Cardiac muscle cell (in vitro differentiated cells and primary cell): ENCODE measurements around the gene KNOP1. TPM values are rescaled to one million over a fixed set of nuclear protein-coding genes. Genes with fewer than 3 reads are reported as not detected.
A peak's percentile ranks its signal among the peaks of the same experiment; 100 is the strongest.

Source experiments
- DNase-seq, 2 donors: peaks; one replicate each; pipeline versions ENCODE4 v3.0.0 to v3.0.0-alpha.2; 2010 to 2017; ENCODE audit warnings: low read depth in 1 of 2, low spot score in 1 of 2
- H3K27ac ChIP-seq: fragments of 200-600 bp; sonication (generic); 2 replicates; pipeline ENCODE4 v1.5.1; 2016
- H3K27me3 ChIP-seq: fragments of 200-600 bp; sonication (generic); 2 replicates; pipeline ENCODE4 v1.6.0; 2016; ENCODE audit warnings: control low read depth
- H3K36me3 ChIP-seq: fragments of 200-600 bp; sonication (generic); 2 replicates; pipeline ENCODE4 v1.5.1; 2016; ENCODE audit warnings: control low read depth
- H3K4me1 ChIP-seq: fragments of 200-600 bp; sonication (generic); 2 replicates; pipeline ENCODE4 v1.8.1; 2017; ENCODE audit warnings: low read depth, mild to moderate bottlenecking, mixed run types
- H3K4me3 ChIP-seq: fragments of 200-600 bp; sonication (generic); 2 replicates; pipeline ENCODE4 v1.5.1; 2016; ENCODE audit warnings: mild to moderate bottlenecking
- H3K9me3 ChIP-seq: fragments of 200-600 bp; sonication (generic); 2 replicates; pipeline ENCODE4 v1.5.1; 2017; ENCODE audit warnings: low read depth, mild to moderate bottlenecking, control low read depth
- polyA plus RNA-seq: library from polyadenylated mRNA; unstranded; fragments of >200 nt; fragmentation: Nextera tagmentation; extraction: Ambion mirVana; gene quantifications from 2 replicates; pipeline ENCODE4 v1.2.1, GENCODE V29; 2016
- total RNA-seq: library from RNA; depleted of rRNA; stranded (reverse); fragments of >200 nt; gene quantifications from 2 replicates; pipeline ENCODE4 v1.2.3, GENCODE V29; 2016
- TF ChIP-seq, protein P1 (sequence below): IDR thresholded peaks from 2 replicates; pipeline ENCODE4 v1.5.1; 2012; ENCODE audit warnings: low read depth, mild to moderate bottlenecking, low read length

KNOP1 gene
- total and polyA plus RNA-seq, 2 experiments from 2014 or later: 19.6 to 22.9 TPM

DNA sequence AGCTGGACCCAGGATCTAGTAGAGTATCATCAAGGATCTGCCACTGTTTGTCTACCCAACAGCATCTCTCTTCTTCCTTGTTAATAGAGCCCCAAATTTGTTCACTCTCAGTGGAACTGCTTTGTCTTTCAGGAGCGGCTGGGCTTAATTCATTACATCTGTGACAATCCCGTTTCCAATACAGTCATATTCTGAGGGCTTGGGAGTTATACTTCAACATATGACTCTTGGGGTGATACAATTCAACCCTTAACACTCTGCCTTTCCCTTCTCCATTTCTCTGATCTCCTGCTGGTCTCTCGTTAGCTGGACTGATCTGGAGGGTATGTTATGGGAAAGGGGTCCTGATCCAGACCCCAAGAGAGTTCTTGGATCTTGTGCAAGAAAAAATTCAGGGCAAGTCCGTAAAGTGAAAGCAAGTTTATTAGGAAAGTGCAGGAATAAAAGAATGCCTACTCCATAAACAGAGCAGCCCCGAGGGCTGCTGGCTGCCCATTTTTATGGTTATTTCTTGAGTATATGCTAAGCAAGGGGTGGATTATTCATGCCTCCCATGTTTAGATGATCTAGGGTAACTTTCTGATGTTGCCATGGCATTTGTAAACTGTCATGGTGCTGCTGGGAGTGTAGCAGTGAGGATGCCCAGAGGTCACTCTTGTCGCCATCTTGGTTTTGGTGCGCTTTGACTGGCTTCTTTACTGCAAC lies 42.5 kb upstream of the KNOP1 start:
- Histone ChIP-seq H3K27ac (no peak overlapping the region), H3K9me3 (no peaks in the 10 kb centered on the region), H3K4me3 (no peak overlapping the region), H3K4me1 (no peaks in the 10 kb centered on the region), H3K36me3 (no peaks in the 10 kb centered on the region), H3K27me3 (no peaks in the 10 kb centered on the region)
- no peak for DNase-seq
- TF ChIP-seq, protein P1, sequence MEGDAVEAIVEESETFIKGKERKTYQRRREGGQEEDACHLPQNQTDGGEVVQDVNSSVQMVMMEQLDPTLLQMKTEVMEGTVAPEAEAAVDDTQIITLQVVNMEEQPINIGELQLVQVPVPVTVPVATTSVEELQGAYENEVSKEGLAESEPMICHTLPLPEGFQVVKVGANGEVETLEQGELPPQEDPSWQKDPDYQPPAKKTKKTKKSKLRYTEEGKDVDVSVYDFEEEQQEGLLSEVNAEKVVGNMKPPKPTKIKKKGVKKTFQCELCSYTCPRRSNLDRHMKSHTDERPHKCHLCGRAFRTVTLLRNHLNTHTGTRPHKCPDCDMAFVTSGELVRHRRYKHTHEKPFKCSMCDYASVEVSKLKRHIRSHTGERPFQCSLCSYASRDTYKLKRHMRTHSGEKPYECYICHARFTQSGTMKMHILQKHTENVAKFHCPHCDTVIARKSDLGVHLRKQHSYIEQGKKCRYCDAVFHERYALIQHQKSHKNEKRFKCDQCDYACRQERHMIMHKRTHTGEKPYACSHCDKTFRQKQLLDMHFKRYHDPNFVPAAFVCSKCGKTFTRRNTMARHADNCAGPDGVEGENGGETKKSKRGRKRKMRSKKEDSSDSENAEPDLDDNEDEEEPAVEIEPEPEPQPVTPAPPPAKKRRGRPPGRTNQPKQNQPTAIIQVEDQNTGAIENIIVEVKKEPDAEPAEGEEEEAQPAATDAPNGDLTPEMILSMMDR: no peak

DNA sequence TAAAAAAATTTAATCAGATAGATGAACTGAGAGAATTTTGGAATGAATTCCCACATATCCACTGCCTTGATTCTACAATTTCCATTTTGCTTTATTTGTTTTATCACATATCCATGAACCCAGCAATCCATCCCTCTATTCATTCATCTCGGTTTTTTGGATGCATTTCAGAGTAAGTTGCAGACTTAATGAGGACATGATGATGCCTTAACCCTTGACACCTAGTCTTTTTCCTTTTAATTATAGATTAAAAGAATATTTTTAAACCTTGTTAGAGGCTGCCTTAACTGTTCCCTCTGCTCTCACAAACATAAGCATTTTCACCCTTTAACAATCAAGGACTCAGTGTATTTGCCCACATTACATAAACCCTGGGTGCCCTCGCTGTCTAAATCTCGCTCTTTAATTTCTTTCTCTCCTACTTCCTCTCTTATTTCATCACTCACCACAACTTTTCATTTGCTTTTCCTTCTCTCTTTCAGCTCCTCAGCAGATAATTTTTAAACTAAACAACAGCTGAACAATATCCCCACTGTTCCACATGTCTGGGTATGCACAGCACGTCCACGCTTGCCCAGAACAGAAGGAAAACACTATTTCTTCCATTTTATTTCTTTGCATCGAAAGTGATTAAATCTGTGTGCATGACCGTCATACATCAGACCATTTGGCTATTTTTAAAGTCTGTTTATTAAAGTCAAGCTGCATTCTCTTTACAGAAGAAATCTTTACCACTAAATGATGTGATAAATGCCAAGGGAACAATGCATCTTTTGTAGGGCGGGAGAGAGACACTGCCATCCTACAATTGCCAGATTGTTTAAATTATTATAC lies 40.0 kb upstream of the KNOP1 start:
- Histone ChIP-seq H3K27ac (no peak overlapping the region), H3K9me3 (no peaks in the 10 kb centered on the region), H3K4me3 (no peak overlapping the region), H3K4me1 (no peaks in the 10 kb centered on the region), H3K27me3 (no peaks in the 10 kb centered on the region), H3K36me3 (no peaks in the 10 kb centered on the region)
- TF ChIP-seq, protein P1: no peak
- peak in 1 of 2 donors; percentile 60 for DNase-seq

DNA sequence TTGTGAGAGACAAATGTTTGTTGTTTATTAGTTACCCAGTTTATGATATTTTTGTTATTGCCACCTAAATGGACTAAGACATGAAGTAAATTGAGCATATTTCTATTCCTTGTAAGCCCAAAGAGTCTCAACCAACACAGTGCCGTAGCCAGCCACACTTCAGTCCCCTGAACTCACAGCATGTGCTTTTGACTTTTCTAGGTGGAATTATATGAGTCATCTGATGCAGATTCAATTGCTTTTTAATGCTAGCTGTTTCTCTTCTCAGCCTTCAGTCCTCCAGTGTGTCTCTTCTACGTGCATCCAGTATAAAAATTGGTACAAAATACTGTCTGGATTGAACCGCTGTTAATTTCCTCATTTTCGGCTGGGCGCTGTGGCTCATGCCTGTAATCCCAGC lies 39.0 kb upstream of the KNOP1 start:
- H3K36me3 ChIP-seq: no peaks in the 10 kb centered on the region
- DNase-seq: no peak

DNA sequence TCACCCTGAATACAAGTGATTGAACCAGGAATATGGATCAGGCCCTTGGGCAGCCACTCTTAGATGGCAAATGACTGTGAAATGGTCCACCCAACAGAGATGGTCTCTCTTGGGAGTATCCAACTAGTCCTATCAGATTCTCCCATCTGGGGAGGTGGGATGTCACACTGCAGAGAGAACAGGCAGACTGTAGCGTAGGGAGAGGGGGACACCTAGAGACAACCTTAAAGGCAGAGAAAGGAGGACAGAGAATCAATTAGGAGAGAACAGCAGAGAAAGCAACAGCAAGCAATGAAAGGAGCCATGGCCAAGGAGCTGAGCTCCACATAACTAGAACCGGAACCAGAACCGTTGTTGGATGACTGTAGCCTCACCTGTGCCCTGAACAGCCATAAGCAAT lies 37.2 kb upstream of the KNOP1 start:
- DNase-seq: no peak
- no peaks in the 10 kb centered on the region for H3K9me3 ChIP-seq
- H3K27ac ChIP-seq: no peak overlapping the region
- no peak overlapping the region for H3K4me3 ChIP-seq
- TF ChIP-seq, protein P1: no peak
- H3K27me3 ChIP-seq: no peaks in the 10 kb centered on the region
- H3K36me3 ChIP-seq: no peaks in the 10 kb centered on the region
- H3K4me1 ChIP-seq: no peaks in the 10 kb centered on the region

More for the DNA sequence above, 39.0 kb upstream of the KNOP1 start:
- Histone ChIP-seq H3K4me1 (no peaks in the 10 kb centered on the region), H3K9me3 (no peaks in the 10 kb centered on the region), H3K27ac (no peak overlapping the region), H3K4me3 (no peak overlapping the region), H3K27me3 (no peaks in the 10 kb centered on the region)
- TF ChIP-seq, protein P1: no peak

DNA sequence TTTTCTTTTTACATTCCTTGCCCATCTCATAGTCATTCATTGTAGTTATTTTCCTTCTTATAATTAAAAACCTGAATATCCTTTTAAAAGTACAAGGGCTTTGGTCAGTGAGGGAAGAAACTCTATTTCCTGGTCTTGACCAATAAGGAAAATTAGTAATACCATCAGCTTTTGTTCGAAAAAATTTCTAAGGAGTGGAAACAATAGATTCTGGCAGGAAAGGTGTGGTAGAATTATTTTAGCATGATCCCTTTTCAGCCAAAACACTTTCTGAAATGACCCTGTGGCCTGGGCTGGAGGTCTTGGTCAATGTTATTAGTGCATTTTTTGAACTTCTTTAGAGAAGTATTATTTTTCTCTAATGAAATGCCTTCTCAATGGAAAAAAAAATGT lies 36.6 kb upstream of the KNOP1 start:
- H3K36me3 ChIP-seq: no peaks in the 10 kb centered on the region
- H3K9me3 ChIP-seq: no peaks in the 10 kb centered on the region
- no peaks in the 10 kb centered on the region for H3K4me1 ChIP-seq
- no peak overlapping the region for H3K4me3 ChIP-seq
- H3K27me3 ChIP-seq: no peaks in the 10 kb centered on the region
- TF ChIP-seq, protein P1: no peak
- H3K27ac ChIP-seq: no peak overlapping the region
- DNase-seq: no peak
